Inflammatory macrophage treated with lipopolysaccharide for 4 hours (primary cell): ENCODE results near the gene ZNF519.
"Not testable (repeated sequence)": the region's sequence is repeated elsewhere in the genome, so short reads cannot be mapped to it uniquely, and the experiment has no call there.

Experiments used
- DNase-seq: peaks from one replicate; pipeline ENCODE4 v3.0.0-alpha.2; 2020

ZNF519 gene

GRCh38 chr18:14146771-14147170 is 14.5 kb upstream of the ZNF519 start:
- not testable (repeated sequence) for DNase-seq

- DNase-seq: not testable (repeated sequence)
Observed at GRCh38 chr18:14145581-14146338, 13.5 kb upstream of the ZNF519 start.

DNA sequence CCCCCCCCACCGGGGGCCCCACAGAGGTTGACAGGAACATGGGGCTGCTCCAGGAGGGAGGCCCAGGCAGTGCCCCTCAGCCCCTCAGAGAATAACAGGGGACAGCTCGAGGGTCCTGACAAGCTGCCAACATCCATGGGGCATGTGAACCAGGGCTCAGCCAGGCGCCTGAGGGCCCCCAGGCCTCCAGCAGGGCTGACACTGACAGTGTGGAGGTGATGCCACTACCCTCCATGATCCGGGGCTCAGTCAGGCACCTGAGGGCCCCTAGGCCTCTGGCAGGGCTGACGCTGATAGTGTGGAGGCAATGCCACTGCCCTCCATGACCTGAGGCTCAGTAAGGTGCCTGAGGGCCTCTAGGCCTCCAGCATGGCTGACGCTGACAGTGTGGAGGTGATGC is 12.8 kb upstream of the ZNF519 start:
- not testable (repeated sequence) for DNase-seq

- DNase-seq: no peak
Observed at GRCh38 chr18:14144628-14144895, 12.3 kb upstream of the ZNF519 start.

DNA sequence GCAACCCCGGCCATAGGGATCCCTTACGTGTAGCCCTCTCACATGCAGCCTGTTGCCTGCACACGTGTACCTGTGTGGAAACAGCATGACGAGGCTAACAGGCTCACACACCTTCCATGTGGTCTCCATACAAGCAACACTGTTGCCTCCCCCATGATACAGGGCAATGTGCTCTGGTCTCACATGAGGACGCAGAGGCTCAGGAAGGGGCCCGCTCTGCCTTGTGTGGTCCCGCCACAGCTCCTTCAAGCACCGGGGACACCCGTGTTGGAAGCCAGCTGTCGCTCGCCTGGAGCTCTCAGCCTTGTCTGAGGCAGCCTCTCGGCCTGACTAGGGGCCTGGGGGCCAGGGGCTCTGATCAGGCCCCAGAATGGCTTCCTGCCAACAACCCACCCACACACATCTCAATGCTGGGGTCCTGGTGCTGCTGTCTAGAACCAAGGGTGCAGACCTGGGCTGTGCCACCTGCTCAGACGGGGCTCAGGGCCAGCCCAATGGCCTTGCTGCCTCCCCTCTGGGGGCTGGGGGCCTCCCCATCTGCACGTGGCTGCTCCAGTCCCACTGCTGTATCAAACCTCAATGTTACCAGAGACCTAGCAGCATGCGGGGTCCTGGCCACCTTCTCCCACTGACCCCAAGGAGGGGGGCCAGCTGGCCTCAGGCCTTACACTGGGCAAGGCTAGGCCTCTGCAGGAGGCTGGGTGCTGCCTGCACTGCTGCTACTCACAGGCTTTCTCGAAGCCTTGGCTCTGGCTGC is 11.8 kb upstream of the ZNF519 start:
- DNase-seq: not testable (repeated sequence)

- DNase-seq: not testable (repeated sequence)
Observed at GRCh38 chr18:14143396-14143795, 11.2 kb upstream of the ZNF519 start.

DNA sequence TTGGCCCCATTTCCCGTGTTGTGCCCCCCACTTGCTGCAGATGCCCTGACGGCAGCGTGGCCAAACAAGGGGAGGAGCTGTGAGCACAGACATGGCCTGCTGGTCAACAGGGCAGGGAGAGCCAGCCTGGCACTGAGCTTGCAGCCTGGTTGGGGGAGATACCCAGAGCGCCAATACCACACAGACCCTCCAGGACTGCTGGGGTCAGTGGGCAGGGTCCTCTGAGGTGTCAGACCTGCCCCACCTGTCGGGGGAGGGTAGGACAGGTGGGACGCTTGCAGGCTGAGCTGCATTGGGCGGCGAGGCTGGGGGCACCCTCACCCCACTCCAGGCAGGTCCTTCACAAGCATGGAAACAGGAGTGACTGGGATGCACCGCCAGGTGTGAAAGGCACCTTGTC is 9.9 kb upstream of the ZNF519 start:
- DNase-seq: not testable (repeated sequence)

GRCh38 chr18:14139583-14139982 is 7.3 kb upstream of the ZNF519 start:
- peak; percentile 86 for DNase-seq

DNA sequence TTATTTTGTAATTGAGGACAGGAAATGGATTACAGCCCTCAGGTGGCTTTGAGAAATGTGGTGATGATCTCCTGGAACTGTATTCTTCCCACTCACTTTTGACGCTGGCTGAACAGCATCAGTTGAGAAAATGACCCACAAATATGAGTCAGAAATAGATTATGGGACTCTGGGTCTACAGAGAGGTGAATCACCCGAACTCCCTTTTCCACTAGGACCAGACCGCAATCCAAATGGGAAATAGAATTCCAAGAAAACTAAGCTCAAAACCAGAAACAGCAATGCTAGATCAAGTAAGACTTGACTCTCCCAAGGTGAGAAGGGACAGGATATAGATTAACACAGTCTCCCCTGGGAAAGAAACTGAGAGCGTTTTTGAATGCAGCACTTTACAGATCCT is 5.7 kb upstream of the ZNF519 start:
- not testable (repeated sequence) for DNase-seq

- not testable (repeated sequence) for DNase-seq
Observed at GRCh38 chr18:14131696-14132270, 452 bp downstream of the ZNF519 start.

DNA sequence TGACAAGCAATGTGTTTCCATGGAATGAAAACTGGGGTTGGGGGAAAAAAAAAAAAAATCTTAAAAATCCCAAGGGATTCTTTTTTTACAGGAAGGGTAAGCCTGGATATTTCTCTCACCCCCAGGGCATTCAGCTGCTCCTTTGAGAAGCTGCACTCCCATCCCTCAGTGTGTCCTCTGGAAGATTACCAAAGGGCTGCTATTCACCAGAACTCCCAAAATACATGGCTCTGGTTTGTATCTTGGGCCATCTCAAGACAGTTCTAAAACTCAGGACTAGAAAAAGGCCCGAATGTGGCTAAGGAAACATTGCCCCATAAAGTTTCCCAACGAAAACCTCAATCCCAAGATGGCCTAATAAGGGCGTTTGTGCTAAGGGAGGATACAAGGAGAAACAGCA is 1.4 kb downstream of the ZNF519 start:
- not testable (repeated sequence) for DNase-seq

DNA sequence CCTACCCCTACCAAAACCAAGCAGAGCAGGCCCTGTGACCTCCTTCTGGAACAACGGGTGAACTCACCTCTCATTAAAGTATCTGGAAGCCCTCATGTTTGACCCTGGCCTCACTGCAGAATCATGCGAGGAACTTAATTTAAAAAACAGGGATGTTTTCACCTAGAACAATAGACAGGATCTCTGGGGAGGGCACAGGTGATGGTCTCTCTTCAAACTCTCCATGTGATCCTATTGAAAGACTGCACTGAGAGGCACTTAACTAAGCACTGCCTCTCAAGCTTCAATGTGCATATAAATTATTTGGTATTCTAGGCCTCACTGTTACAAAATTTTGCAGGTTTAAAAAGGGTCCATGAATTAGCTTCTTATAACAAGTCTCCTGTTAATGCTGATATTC is 7.5 kb downstream of the ZNF519 start:
- DNase-seq: no peak

GRCh38 chr18:14122097-14122496 is 10.1 kb downstream of the ZNF519 start:
- DNase-seq: no peak

- DNase-seq: no peak
Observed at GRCh38 chr18:14120926-14121325, 11.3 kb downstream of the ZNF519 start.

DNA sequence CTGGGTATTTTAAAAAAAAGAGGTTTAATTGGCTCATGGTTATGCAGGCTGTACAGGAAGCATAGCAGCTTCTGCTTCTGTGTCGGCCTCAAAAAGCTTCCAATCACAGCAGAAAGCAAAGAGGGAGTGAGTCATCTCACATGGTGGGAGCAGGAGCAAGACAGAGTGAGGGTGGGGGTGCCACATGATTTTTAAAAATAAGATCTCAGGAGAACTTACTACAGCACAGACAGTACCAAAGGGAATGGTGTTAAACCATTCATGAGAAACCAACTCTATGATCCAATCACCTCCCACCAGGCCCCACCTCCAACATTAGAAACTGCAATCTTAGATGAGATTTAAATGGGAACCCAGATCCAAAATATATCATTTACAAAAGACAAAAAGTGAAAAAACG is 14.6 kb downstream of the ZNF519 start:
- peak; percentile 15 for DNase-seq

GRCh38 chr18:14106906-14107305 is 25.3 kb downstream of the ZNF519 start:
- no peak for DNase-seq

- no peak for DNase-seq
Observed at GRCh38 chr18:14104906-14105748, 27.1 kb downstream of the ZNF519 start.

GRCh38 chr18:14104201-14104600 is 28.0 kb downstream of the ZNF519 start:
- DNase-seq: peak; percentile 52

DNA sequence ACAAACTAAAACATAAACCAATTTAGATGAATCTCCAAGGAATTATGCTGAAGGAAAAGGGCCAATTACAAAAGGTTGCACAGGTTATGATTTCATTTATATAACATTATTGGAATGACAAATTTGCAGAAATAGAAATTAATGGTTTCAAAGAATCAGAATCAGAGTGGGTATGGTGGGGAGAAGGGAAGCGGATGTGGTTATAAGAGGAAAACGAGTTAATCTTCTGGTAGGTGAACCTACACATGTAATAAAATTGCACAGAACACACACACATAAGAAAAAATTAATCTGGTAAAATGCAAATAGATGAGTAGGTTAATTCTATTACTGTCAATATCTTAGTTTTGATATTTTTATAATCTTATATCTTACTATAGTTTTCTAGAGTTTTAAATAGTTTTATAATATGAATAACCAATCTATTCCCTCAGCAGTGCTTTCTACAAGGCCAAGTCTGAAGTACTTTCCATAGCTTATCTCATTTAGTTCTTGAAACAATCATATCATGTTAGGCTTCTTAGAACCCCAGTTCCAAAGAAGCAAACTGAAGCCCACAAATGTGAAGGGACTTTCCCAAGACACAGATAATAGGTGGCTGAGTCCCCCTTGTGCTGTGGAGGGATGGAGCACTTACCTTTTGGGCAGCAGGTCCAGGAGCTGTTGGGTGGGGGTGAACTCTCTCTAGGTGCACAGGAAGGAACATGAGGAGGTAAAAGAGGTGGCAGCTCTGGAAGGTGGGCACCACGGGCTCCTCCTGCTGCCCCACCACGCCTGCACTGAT is 31.5 kb downstream of the ZNF519 start:
- DNase-seq: no peak

GRCh38 chr18:14098428-14098827 is 33.8 kb downstream of the ZNF519 start:
- DNase-seq: no peak

- no peak for DNase-seq
Observed at GRCh38 chr18:14097761-14098160, 34.5 kb downstream of the ZNF519 start.

DNA sequence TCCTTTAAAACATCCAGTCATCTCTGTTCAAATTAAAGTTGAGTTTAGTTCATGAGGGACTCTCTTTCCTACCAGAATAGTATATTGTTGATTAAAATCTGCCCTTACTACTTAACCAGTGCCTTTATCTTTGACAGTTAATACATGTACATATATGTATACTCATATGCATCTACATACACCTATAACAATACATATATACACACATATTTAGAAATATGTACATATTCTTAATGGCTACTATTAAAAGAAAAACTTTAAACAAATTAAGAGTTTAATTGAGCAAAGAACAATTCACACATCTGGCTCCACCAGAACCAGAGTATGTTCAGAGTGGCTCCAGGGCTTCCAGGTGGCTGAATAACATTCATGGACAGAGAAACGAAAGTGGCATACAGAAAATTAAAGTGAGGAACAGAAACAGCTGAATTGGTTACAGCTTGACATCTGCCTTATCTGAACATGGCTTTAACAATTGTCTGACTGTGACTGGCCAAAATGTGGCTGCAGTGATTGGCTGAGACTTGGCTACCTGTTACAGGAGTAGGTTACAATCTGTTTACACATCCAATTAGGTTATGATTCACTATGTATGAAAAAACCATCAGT is 38.8 kb downstream of the ZNF519 start:
- DNase-seq: no peak
